ENCODE data around the gene USP17L10.
"Not testable (repeated sequence)": the region's sequence is repeated elsewhere in the genome, so short reads cannot be mapped to it uniquely, and the experiment has no call there.

Gene USP17L10

DNA sequence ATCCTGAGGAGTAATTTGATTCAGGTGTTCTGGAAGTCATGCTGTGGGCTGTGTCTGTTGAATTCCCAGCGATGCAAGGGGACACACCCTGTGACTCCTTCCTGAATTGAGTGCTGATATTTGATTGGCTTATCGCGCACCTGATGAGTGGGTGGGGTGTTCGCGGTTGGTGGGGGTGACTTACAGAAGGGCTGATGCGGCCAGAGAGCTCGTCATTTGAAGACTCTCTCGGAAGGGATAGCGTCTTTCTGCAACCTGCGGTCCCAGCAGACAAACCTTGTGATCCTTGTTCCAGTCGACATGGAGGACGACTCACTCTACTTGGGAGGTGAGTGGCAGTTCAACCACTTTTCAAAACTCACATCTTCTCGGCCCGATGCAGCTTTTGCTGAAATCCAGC, 33.1 kb downstream of the USP17L10 start, which contains the start of gene USP17L17:
Gene USP17L17 (plus strand): TSS at position 301 of the 400 bp plus-strand sequence. CDS start 0 bp downstream, at position 301.
- not testable (repeated sequence) for TF ChIP-seq SIN3A (IDR thresholded peaks at IDR 0.05; ENCODE audit: borderline replicate concordance, insufficient read depth, low read length); FOXP2 (optimal IDR thresholded peaks at IDR 0.05; ENCODE audit: borderline replicate concordance, extremely low read depth, extremely low read length, insufficient read depth); REST (IDR thresholded peaks at IDR 0.05; ENCODE audit: insufficient read depth in 1 of 2, low read depth in 2 of 2, low read length in 2 of 2)

DNA sequence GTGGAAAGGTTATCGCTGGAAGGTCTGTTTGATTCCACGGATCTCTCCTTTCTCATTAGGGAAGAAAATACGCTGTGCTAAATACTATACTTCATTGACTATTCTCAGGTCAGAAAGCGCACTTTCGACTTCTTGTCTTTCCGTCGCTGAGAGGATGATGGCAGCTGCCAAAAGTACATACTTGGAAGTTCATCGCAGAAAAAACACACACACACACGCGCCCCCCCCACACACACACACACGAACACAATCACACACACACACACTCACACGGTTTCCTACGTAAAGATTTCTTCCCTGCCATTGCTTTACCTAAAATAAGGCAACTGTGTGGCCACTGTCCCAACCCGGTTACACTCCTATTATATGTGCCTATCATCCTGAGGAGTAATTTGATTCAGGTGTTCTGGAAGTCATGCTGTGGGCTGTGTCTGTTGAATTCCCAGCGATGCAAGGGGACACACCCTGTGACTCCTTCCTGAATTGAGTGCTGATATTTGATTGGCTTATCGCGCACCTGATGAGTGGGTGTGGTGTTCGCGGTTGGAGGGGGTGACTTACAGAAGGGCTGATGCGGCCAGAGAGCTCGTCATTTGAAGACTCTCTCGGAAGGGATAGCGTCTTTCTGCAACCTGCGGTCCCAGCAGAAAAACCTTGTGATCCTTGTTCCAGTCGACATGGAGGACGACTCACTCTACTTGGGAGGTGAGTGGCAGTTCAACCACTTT, 37.7 kb downstream of the USP17L10 start, which contains the start of gene USP17L18:
Gene USP17L18 (plus strand): TSS at position 678 of the 728 bp plus-strand sequence. CDS start 0 bp downstream, at position 678.
- TF ChIP-seq SIN3A (IDR thresholded peaks at IDR 0.05; ENCODE audit: borderline replicate concordance, insufficient read depth, low read length); FOXP2 (optimal IDR thresholded peaks at IDR 0.05; ENCODE audit: borderline replicate concordance, extremely low read depth, extremely low read length, insufficient read depth); REST (IDR thresholded peaks at IDR 0.05; ENCODE audit: insufficient read depth in 1 of 2, low read depth in 2 of 2, low read length in 2 of 2): not testable (repeated sequence)

GRCh38 chr4:9253078-9253477, 42.6 kb downstream of the USP17L10 start, which contains the start of gene USP17L19:
Gene USP17L19, plus strand, starts transcription at chr4:9253378. Its CDS starts 0 bp downstream, at chr4:9253378.
- not testable (repeated sequence) for TF ChIP-seq FOXP2 (optimal IDR thresholded peaks at IDR 0.05; ENCODE audit: borderline replicate concordance, extremely low read depth, extremely low read length, insufficient read depth); SIN3A (IDR thresholded peaks at IDR 0.05; ENCODE audit: borderline replicate concordance, insufficient read depth, low read length); REST (IDR thresholded peaks at IDR 0.05; ENCODE audit: insufficient read depth in 1 of 2, low read depth in 2 of 2, low read length in 2 of 2)

DNA sequence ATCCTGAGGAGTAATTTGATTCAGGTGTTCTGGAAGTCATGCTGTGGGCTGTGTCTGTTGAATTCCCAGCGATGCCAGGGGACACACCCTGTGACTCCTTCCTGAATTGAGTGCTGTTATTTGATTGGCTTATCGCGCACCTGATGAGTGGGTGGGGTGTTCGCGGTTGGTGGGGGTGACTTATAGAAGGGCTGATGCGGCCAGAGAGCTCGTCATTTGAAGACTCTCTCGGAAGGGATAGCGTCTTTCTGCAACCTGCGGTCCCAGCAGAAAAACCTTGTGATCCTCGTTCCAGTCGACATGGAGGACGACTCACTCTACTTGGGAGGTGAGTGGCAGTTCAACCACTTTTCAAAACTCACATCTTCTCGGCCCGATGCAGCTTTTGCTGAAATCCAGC, 47.4 kb downstream of the USP17L10 start, which contains the start of gene USP17L20:
Gene USP17L20 (plus strand): TSS at position 301 of the 400 bp plus-strand sequence. CDS start 0 bp downstream, at position 301.
- not testable (repeated sequence) for TF ChIP-seq TAF1 (IDR thresholded peaks at IDR 0.05; ENCODE audit: borderline replicate concordance, insufficient read depth, low read length); REST (IDR thresholded peaks at IDR 0.05; ENCODE audit: insufficient read depth in 1 of 2, low read depth in 2 of 2, low read length in 2 of 2); POLR2AphosphoS5 (IDR thresholded peaks at IDR 0.05; ENCODE audit: low read depth, low read length)

Measured in PFSK-1 (cell line).